Measurements from ENCODE around the gene TRIM54.

DNA sequence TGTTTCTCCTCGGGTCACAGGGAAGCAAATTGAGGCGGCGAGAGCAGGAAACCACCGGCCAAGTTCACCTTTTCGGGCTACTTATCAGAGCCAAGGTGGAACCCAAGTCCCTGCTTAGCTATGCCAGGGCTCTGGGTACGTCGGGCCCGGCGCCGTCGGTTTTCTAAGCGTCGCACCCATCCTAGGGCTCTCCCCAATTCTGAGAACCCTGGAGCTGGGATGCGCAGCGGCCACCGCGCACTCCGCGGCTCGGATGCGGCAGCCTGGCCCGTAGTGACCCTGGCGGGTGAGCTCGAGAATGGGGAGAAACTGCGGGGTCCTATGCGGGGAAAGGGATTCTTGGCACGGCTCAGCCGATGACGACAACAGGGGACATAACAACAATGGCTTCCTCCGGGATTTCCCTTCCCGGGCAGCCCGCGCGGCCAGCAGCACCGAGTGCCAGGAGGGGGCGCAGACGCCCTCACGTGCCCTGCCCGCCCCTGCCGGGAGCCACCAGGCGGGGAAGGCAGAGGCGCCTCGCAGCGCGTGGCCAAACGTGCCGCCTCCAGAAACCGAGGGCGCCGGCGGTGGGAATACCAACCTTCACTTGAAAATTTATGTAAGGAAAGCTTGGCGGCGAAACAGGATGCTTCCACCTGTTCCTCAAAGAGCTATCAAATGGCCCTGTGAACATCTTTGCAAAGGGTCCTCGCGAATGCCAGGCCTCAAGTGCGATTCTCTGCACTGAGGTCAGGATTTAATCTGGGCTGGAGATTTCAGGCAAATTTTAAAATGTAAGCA is 17.3 kb upstream of the TRIM54 start:
- TF ChIP-seq POLR2AphosphoS5 (IDR thresholded peaks at IDR 0.05) (no peak), EZH2 (IDR thresholded peaks at IDR 0.05; ENCODE audit: borderline replicate concordance, insufficient read depth, low read length, poor library complexity, severe bottlenecking) (peak; percentile 25)
- TF ChIP-seq, protein P1, sequence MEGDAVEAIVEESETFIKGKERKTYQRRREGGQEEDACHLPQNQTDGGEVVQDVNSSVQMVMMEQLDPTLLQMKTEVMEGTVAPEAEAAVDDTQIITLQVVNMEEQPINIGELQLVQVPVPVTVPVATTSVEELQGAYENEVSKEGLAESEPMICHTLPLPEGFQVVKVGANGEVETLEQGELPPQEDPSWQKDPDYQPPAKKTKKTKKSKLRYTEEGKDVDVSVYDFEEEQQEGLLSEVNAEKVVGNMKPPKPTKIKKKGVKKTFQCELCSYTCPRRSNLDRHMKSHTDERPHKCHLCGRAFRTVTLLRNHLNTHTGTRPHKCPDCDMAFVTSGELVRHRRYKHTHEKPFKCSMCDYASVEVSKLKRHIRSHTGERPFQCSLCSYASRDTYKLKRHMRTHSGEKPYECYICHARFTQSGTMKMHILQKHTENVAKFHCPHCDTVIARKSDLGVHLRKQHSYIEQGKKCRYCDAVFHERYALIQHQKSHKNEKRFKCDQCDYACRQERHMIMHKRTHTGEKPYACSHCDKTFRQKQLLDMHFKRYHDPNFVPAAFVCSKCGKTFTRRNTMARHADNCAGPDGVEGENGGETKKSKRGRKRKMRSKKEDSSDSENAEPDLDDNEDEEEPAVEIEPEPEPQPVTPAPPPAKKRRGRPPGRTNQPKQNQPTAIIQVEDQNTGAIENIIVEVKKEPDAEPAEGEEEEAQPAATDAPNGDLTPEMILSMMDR (IDR thresholded peaks at IDR 0.05; ENCODE audit: poor library complexity, severe bottlenecking) = peak; percentile 75

Measured in neural cell (in vitro differentiated cells).